HG02678 (cell line): ENCODE data around the gene MTFMT.
"Not testable (repeated sequence)": the region's sequence is repeated elsewhere in the genome, so short reads cannot be mapped to it uniquely, and the experiment has no call there.

Source experiments
- ATAC-seq: cut with Tn5 transposase; IDR thresholded peaks from one replicate; pipeline ENCODE4 v1.9.1; 2021; ENCODE audit warnings: mild to moderate bottlenecking, moderate library complexity; ENCODE audit not compliant: unreplicated experiment

MTFMT gene

GRCh38 chr15:65028921-65029735 lies at the start of gene MTFMT:
Gene MTFMT, minus strand, starts transcription at chr15:65029639. Its CDS starts 26 bp downstream, at chr15:65029613.
- ATAC-seq: peak; percentile 75

DNA sequence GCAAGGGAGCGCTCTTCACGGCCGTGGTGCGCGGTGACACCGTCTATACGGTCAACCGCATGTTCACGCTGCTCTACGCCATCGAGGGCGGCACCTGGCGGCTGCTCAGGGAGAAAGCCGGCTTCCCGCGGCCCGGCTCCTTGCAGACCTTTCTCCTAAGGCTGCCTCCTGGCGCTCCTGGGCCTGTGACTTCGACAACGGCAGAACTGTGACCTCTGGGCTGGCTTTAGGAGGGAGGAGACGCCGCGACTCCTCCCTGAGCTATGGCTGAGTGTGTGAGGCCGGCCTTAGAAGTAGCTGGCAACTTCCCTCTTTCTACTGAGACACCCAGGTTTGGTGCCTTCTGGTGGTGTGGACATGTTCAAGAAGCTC lies 48.5 kb upstream of the MTFMT start:
- no peak for ATAC-seq

DNA sequence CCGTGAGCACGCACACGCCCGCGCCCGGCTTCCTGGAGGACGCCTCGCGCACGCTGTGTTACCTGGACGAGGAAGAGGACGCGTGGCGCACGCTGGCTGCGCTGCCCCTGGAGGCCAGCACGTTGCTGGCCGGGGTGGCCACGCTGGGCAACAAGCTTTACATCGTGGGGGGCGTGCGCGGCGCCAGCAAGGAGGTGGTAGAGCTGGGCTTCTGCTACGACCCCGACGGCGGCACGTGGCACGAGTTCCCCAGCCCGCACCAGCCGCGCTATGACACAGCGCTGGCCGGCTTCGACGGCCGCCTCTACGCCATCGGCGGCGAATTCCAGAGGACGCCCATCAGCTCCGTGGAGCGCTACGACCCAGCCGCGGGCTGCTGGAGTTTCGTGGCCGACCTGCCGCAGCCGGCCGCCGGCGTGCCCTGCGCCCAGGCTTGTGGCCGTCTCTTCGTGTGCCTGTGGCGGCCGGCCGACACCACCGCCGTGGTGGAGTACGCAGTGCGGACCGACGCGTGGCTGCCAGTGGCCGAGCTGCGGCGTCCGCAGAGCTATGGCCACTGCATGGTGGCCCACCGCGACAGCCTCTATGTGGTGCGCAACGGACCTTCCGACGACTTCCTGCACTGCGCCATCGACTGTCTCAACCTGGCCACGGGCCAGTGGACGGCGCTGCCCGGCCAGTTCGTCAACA lies 48.0 kb upstream of the MTFMT start:
- ATAC-seq: no peak

DNA sequence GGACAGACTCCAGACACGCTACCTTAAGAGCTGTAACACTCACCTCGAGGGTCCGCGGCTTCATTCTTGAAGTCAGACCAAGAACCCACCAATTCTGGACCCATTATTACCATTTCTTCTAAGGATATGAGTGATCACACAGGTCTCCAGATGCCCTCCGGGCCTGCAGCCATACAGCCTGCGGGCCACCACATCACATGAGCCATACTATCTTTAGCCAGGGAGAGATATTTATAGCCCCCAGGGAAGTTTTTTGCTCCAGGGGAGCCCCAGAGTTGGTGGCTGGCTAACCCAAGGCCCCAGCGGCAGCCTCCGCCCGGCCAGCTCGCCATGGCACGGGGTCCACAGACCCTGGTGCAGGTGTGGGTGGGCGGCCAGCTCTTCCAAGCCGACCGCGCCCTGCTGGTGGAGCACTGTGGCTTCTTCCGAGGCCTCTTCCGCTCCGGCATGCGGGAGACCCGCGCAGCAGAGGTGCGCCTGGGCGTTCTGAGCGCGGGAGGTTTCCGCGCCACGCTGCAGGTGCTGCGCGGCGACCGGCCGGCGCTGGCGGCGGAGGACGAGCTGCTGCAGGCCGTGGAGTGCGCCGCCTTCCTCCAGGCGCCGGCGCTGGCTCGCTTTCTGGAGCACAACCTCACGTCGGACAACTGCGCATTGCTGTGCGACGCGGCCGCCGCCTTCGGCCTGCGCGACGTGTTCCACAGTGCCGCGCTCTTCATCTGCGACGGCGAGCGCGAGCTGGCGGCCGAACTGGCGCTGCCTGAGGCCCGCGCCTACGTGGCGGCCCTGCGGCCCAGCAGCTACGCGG lies 47.2 kb upstream of the MTFMT start, which contains the start of gene KBTBD13:
TSS of gene KBTBD13 (plus strand) at position 261 of the 805 bp plus-strand sequence. CDS start at position 331, 70 bp downstream.
- ATAC-seq: no peak

GRCh38 chr15:65075607-65076395 lies 46.4 kb upstream of the MTFMT start:
- ATAC-seq: not testable (repeated sequence)

DNA sequence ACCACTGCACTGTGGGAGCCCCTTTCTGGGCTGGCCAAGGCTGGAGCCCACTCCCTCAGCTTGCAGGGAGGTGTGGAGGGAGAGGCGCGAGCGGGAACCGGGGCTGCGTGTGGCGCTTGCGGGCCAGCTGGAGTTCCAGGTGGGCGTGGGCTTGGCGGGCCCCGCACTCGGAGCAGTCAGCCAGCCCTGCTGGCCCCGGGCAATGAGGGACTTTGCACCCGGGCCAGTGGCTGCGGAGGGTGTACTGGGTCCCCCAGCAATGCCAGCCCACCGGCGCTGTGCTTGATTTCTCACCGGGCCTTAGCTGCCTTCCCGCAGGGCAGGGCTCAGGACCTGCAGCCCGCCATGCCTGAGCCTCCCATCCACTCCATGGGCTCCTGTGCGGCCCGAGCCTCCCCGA lies 45.5 kb upstream of the MTFMT start:
- not testable (repeated sequence) for ATAC-seq

GRCh38 chr15:65072617-65073016 lies 43.2 kb upstream of the MTFMT start:
- no peak for ATAC-seq

- ATAC-seq: no peak
Observed at GRCh38 chr15:65072027-65072426, 42.6 kb upstream of the MTFMT start.

DNA sequence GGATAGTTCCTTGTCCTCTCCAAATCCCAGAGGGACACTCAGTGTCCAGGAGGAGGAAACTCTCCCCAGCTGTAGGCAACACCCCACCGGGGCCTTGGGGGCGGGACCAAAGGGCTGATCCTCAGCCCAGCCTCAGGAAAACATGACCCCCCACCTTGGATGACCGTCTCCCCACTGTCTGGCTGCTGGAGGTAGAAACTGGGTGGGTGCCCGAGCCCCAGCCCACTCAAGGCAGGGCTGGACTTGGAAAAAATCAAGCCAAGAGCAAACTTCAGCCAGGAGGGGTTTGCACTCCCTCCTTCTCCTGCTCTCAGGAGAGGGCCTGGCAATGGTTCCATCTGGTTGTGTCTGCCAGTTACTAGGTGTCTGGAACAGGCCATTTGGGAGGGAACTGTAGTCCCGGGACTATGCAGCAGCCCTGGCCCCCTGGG lies 42.0 kb upstream of the MTFMT start:
- no peak for ATAC-seq

- ATAC-seq: no peak
Observed at GRCh38 chr15:65069779-65070546, 40.5 kb upstream of the MTFMT start.

GRCh38 chr15:65069179-65069578 lies 39.7 kb upstream of the MTFMT start:
- ATAC-seq: no peak

GRCh38 chr15:65068403-65068788 lies 39.0 kb upstream of the MTFMT start:
- no peak for ATAC-seq

DNA sequence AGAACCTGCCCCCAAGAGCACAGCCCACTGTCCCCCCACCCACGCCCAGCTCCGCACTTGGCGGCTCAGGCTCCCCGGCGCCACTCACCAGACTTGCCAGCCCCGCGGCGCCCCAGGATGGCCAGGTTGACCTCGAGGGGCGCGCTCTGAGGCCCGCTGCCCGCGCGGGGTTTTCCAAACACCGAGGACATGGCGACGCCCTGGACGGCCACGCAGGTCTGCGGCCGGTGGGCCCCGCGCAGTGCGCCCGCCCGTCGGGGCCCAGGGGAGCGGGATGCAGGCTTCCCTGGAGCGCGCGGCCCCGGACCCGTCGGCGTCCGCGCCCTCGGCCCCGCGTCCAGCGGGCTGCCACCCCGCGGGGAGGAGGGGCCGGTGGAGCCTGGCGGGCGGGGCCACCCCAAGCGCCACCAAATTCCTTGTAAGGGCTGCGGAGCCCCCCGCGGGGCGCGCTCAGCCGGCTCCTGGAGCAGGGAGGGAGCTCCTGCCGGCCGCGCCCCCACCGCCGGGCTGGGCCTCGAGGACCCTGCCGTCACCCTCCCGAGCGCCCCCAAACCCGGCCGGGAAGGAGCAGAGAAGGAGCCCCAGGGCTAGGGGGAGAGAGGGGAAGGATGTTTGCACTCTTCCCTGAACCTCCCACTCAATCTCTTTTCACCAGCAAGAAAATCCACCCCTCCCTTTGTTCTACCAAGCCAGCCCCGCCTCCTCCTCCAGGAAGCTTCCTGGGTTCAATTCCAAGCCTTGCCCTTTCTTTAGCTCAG lies 38.4 kb upstream of the MTFMT start, which contains the start of gene RASL12:
TSS of gene RASL12 (minus strand) at position 347 of the 758 bp plus-strand sequence. CDS start at position 191, 156 bp downstream.
- no peak for ATAC-seq

DNA sequence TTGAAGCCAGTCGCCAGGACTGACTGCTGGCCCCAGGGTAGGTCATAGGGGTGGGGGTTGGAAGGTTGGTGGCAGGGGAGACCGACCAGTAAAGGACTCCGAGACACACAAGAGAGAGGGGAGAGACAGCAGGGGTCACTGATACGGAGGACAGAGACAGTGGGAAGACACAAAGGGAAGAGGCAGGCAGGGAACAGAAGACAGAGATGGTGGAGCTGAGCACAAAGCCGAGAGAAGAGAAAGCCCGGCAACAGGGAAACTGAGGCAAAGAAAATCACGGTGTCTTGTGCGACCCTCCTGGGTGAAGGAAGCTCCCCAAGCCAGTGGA lies 37.8 kb upstream of the MTFMT start:
- no peak for ATAC-seq

GRCh38 chr15:65066635-65067316 lies 37.3 kb upstream of the MTFMT start:
- no peak for ATAC-seq

GRCh38 chr15:65066001-65066634 lies 36.7 kb upstream of the MTFMT start:
- no peak for ATAC-seq

GRCh38 chr15:65062726-65063125 lies 33.3 kb upstream of the MTFMT start:
- ATAC-seq: no peak

DNA sequence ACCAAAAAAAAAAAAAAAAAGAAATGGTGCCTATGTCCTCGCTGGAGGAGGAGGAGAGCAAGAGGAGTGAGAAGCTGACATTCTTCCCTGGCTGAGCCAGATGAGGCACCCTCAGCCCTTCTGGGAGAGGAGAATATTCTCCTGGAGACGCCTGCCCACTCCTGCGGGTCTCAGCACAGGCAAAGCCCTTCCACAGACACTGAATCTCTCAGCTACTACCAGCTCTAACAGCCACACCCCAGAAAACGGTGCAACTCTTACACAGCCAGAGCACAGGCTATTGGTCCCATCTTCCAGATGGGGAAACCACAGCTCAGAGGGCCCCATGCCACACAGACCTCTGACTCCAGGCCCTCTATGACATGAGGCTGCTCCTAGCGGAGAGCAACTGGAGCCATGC lies 32.6 kb upstream of the MTFMT start:
- no peak for ATAC-seq
